Liver (tissue), 9 donors: ENCODE data around the gene CCDC121. TPM values are rescaled to one million over a fixed set of nuclear protein-coding genes. Genes with fewer than 3 reads are reported as not detected.

Source experiments
- DNase-seq: peaks from one replicate; pipeline ENCODE4 v3.0.0-alpha.2; 2017; ENCODE audit warnings: low spot score
- H3K27ac ChIP-seq, 2 donors: one replicate each; pipeline ENCODE4 v1.7.0; 2013; ENCODE audit warnings: inconsistent platforms in 2 of 2, low read length in 2 of 2, control low read depth in 1 of 2, low read depth in 1 of 2, mild to moderate bottlenecking in 1 of 2
- H3K27me3 ChIP-seq, 4 donors: one replicate each; pipeline versions ENCODE4 v1.6.1 to v1.7.0; 2013; ENCODE audit warnings: low read length in 3 of 4, inconsistent platforms in 1 of 4, mild to moderate bottlenecking in 1 of 4, moderate library complexity in 1 of 4; ENCODE audit not compliant: control insufficient read depth in 4 of 4, insufficient read depth in 4 of 4
- H3K36me3 ChIP-seq, 4 donors: one replicate each; pipeline versions ENCODE4 v1.6.1 to v1.7.0; 2013; ENCODE audit warnings: low read length in 3 of 4, mild to moderate bottlenecking in 3 of 4, low read depth in 1 of 4, moderate library complexity in 1 of 4; ENCODE audit not compliant: control insufficient read depth in 4 of 4, insufficient read depth in 3 of 4
- H3K4me1 ChIP-seq, 4 donors: one replicate each; pipeline versions ENCODE4 v1.6.1 to v1.7.0; 2013; ENCODE audit warnings: low read length in 3 of 4, mild to moderate bottlenecking in 3 of 4, moderate library complexity in 1 of 4; ENCODE audit not compliant: control insufficient read depth in 4 of 4, insufficient read depth in 4 of 4
- H3K4me3 ChIP-seq, 3 donors: one replicate each; pipeline versions ENCODE4 v1.6.1 to v1.7.0; 2013; ENCODE audit warnings: low read length in 3 of 3, control low read depth in 1 of 3, low read depth in 1 of 3, mild to moderate bottlenecking in 1 of 3
- H3K9ac ChIP-seq, 2 donors: one replicate each; pipeline ENCODE4 v1.7.0; 2013; ENCODE audit warnings: low read length in 2 of 2, mild to moderate bottlenecking in 2 of 2, moderate library complexity in 2 of 2, control low read depth in 1 of 2, low read depth in 1 of 2
- H3K9me3 ChIP-seq, 4 donors: one replicate each; pipeline versions ENCODE4 v1.6.1 to v1.7.0; 2013; ENCODE audit warnings: low read length in 3 of 4; ENCODE audit not compliant: control insufficient read depth in 4 of 4
- ATF3 ChIP-seq: IDR thresholded peaks from 2 replicates; pipeline ENCODE4 v1.6.1; 2016; ENCODE audit warnings: antibody characterized with exemption
- CTCF ChIP-seq: fragments of 150-350 bp; IDR thresholded peaks from 2 replicates; pipeline ENCODE4 v1.5.1; 2017; ENCODE audit warnings: improper control_type of control experiment, low read depth, low read length; ENCODE audit not compliant: missing input control
- EGR1 ChIP-seq, 2 donors: IDR thresholded peaks; 2 replicates each; pipeline ENCODE4 v1.6.1; 2016 to 2018; ENCODE audit warnings: antibody characterized with exemption in 2 of 2, low read depth in 2 of 2
- FOXA1 ChIP-seq: IDR thresholded peaks from 2 replicates; pipeline ENCODE4 v1.6.1; 2016; ENCODE audit warnings: antibody characterized with exemption
- GABPA ChIP-seq, 2 donors: IDR thresholded peaks in 1 of 2; conservative IDR thresholded peaks in 1 of 2; 2 replicates each; pipeline ENCODE4 v1.6.1; 2016; ENCODE audit warnings: antibody characterized with exemption in 2 of 2, mild to moderate bottlenecking in 1 of 2, moderate library complexity in 1 of 2
- HNF4A ChIP-seq, 2 donors: conservative IDR thresholded peaks; 2 replicates each; pipeline ENCODE4 v1.6.1; 2016; ENCODE audit warnings: antibody characterized with exemption in 2 of 2, mild to moderate bottlenecking in 2 of 2
- HNF4G ChIP-seq: IDR thresholded peaks from 2 replicates; pipeline ENCODE4 v1.6.1; 2016; ENCODE audit warnings: antibody characterized with exemption
- JUND ChIP-seq, 2 donors: IDR thresholded peaks; 2 replicates each; pipeline ENCODE4 v1.6.1; 2016; ENCODE audit warnings: antibody characterized with exemption in 2 of 2
- NR2F2 ChIP-seq: IDR thresholded peaks from 2 replicates; pipeline ENCODE4 v1.6.1; 2016; ENCODE audit warnings: antibody characterized with exemption
- RAD21 ChIP-seq, 2 donors: IDR thresholded peaks; 2 replicates each; pipeline ENCODE4 v1.6.1; 2016; ENCODE audit warnings: antibody characterized with exemption in 2 of 2, mild to moderate bottlenecking in 2 of 2
- REST ChIP-seq: IDR thresholded peaks from 2 replicates; pipeline ENCODE4 v1.6.1; 2016; ENCODE audit warnings: antibody characterized with exemption, mild to moderate bottlenecking
- RXRA ChIP-seq, 2 donors: IDR thresholded peaks; 2 replicates each; pipeline ENCODE4 v1.6.1; 2017 to 2018; ENCODE audit warnings: antibody characterized with exemption in 2 of 2, mild to moderate bottlenecking in 1 of 2
- TAF1 ChIP-seq: conservative IDR thresholded peaks from 2 replicates; pipeline ENCODE4 v1.6.1; 2016; ENCODE audit warnings: antibody characterized with exemption, mild to moderate bottlenecking
- YY1 ChIP-seq: IDR thresholded peaks from 2 replicates; pipeline ENCODE4 v1.6.1; 2016; ENCODE audit warnings: antibody characterized with exemption, mild to moderate bottlenecking
- ZBTB33 ChIP-seq: IDR thresholded peaks from 2 replicates; pipeline ENCODE4 v1.6.1; 2016; ENCODE audit warnings: antibody characterized with exemption
- WGBS: extraction: QIAGEN DNeasy Blood & Tissue Kit; methylation state at CpG from one replicate; pipeline ENCODE4 v1.1.7; 2013; 5-methylcytosine and 5-hydroxymethylcytosine counted together
- polyA plus RNA-seq, 2 donors: library from polyadenylated mRNA; stranded (reverse) in 1 of 2; unstranded in 1 of 2; fragments of 200-250 nt in 1 of 2; fragments of >200 nt in 1 of 2; fragmentation: Nextera tagmentation in 1 of 2; extraction: Ambion mirVana in 1 of 2; gene quantifications; one replicate each; pipeline versions ENCODE4 v1.2.1 to v1.2.3, GENCODE V29; 2013 to 2015
- total RNA-seq, 2 donors: library from RNA; depleted of rRNA; stranded (reverse); fragments of >200 nt; gene quantifications; one replicate each; pipeline ENCODE4 v1.2.3, GENCODE V29; 2014
- donor health status: healthy.
- donor health status: healthy.
- donor health status: healthy.
- donor health status: healthy.
- donor health status: healthy.

CCDC121 gene
- total and polyA plus RNA-seq, 4 donors, result 0.97 to 2.5 (median 1.4) TPM

- Histone ChIP-seq H3K27me3 (no peaks in the 10 kb centered on the region), H3K9me3 (no peaks in the 10 kb centered on the region), H3K9ac (no peak overlapping the region), H3K27ac (no peak overlapping the region), H3K36me3 (peaks cover 3 to 61% (median 44%) of the 10 kb centered on the region in 4 donors), H3K4me1 (no peaks in the 10 kb centered on the region), H3K4me3 (no peak overlapping the region)
- DNase-seq, result no peak
- WGBS, result 93% methylated on average over 5 of the region's 5 CpGs
- TF ChIP-seq HNF4G (no peak), CTCF (no peak), NR2F2 (no peak), ZBTB33 (no peak), JUND (IDR thresholded peaks at IDR 0.05) (no peak), HNF4A (conservative IDR thresholded peaks at IDR 0.05) (no peak), YY1 (no peak), RXRA (IDR thresholded peaks at IDR 0.05) (no peak), ATF3 (no peak), EGR1 (IDR thresholded peaks at IDR 0.05; ENCODE audit: low read depth in 2 of 2) (no peak), FOXA1 (no peak)
These were observed 44.1 kb upstream of the CCDC121 start for GRCh38 chr2:27672723-27673486.

DNA sequence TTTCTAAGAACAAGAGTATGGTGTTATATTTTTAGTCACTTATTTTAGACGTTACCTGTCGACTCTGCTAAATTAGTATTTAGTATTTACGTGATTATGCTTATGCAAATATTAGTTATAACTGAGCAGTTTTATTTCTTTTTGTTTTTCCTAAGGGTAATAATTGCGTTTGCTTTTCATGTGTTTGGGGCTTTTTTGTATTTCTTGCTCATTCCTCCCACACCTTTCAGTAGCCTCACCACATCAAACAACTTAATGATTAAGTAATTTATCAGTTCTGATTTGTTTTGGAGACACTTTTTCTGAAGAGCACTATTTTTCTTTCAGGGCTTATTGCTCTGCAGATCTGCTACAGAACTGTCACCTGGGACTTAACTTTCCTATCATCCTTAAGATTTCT lies 42.4 kb upstream of the CCDC121 start:
- Histone ChIP-seq H3K36me3 (peaks cover 2 to 62% (median 35%) of the 10 kb centered on the region in 4 donors), H3K4me1 (no peaks in the 10 kb centered on the region), H3K27ac (no peak overlapping the region), H3K9ac (no peak overlapping the region), H3K9me3 (no peaks in the 10 kb centered on the region), H3K4me3 (no peak overlapping the region), H3K27me3 (no peaks in the 10 kb centered on the region)
- TF ChIP-seq HNF4G (no peak), YY1 (no peak), GABPA (IDR thresholded peaks at IDR 0.05 in 1 of 2, conservative IDR thresholded peaks at IDR 0.05 in 1 of 2) (no peak), RXRA (IDR thresholded peaks at IDR 0.05) (no peak), REST (no peak), ZBTB33 (no peak), RAD21 (IDR thresholded peaks at IDR 0.05) (no peak), CTCF (no peak), TAF1 (no peak), NR2F2 (no peak)
- WGBS, result 94% methylated on average over 4 of the region's 4 CpGs
- DNase-seq, result no peak
